ENCODE results near the gene SLC38A3.

SLC38A3 gene

GRCh38 chr3:50169232-50169832, 35.7 kb upstream of the SLC38A3 start:
- no peak for FAIRE-seq

- FAIRE-seq = no peak
Measured at GRCh38 chr3:50169858-50170257, 35.2 kb upstream of the SLC38A3 start.

GRCh38 chr3:50170689-50171088, 34.4 kb upstream of the SLC38A3 start:
- FAIRE-seq = no peak

- FAIRE-seq = no peak
Measured at GRCh38 chr3:50171540-50172301, 33.4 kb upstream of the SLC38A3 start.

GRCh38 chr3:50172626-50173220, 32.3 kb upstream of the SLC38A3 start:
- no peak for FAIRE-seq

GRCh38 chr3:50173685-50174516, 31.2 kb upstream of the SLC38A3 start:
- no peak for FAIRE-seq

GRCh38 chr3:50174517-50174895, 30.6 kb upstream of the SLC38A3 start:
- FAIRE-seq = no peak

GRCh38 chr3:50174947-50175524, 30.0 kb upstream of the SLC38A3 start:
- FAIRE-seq = no peak

- no peak for FAIRE-seq
Measured at GRCh38 chr3:50177346-50177745, 27.7 kb upstream of the SLC38A3 start.

- FAIRE-seq = no peak
Measured at GRCh38 chr3:50179710-50180109, 25.4 kb upstream of the SLC38A3 start.

- no peak for FAIRE-seq
Measured at GRCh38 chr3:50181985-50182384, 23.1 kb upstream of the SLC38A3 start.

GRCh38 chr3:50182533-50183099, 22.5 kb upstream of the SLC38A3 start:
- FAIRE-seq = no peak

- FAIRE-seq = no peak
Measured at GRCh38 chr3:50183755-50184154, 21.3 kb upstream of the SLC38A3 start.

GRCh38 chr3:50184242-50184978, 20.7 kb upstream of the SLC38A3 start:
- FAIRE-seq = no peak

GRCh38 chr3:50185230-50185629, 19.8 kb upstream of the SLC38A3 start:
- no peak for FAIRE-seq

- FAIRE-seq = no peak
Measured at GRCh38 chr3:50186096-50186495, 19.0 kb upstream of the SLC38A3 start.

- no peak for FAIRE-seq
Measured at GRCh38 chr3:50187750-50188149, 17.3 kb upstream of the SLC38A3 start.

GRCh38 chr3:50189274-50189673, 15.8 kb upstream of the SLC38A3 start:
- no peak for FAIRE-seq

GRCh38 chr3:50189989-50190388, 15.1 kb upstream of the SLC38A3 start:
- FAIRE-seq = no peak

- no peak for FAIRE-seq
Measured at GRCh38 chr3:50190936-50191660, 14.0 kb upstream of the SLC38A3 start, which contains the start of gene GNAT1. Gene GNAT1, plus strand, starts transcription at chr3:50191610. Its CDS starts 116 bp downstream, at chr3:50191726.

GRCh38 chr3:50192124-50192523, 12.9 kb upstream of the SLC38A3 start:
- FAIRE-seq = no peak
